ENCODE results near the gene MBL2.

MBL2 gene
- total RNA-seq, result 0 reads per million in 3 donors

DNA sequence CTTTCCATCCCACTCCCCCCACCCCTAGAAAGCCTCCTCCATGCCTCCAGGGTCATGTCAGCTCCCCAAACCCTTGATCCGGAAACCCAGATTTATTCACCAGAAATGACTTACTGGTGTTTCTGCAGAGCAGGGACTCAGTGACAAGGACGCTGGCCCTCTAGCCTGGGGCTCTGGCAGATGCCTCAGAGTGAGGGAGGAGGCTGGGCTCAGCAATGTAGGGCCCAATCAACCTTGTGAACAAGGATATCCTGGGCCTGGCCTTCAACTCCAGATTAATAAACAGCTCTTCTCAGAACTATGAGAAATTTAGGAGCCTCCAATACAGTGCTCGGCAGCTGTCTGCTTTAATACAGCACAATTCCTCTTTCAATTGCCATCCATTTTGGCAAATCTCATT, at the start of gene MBL2:
MBL2 (minus strand) TSS at position 162 of the 400 bp plus-strand sequence. CDS start 1,149 bp downstream, outside the sequence.
- no peaks in the 10 kb centered on the region for H3K4me1 ChIP-seq (ENCODE audit: control insufficient read depth, insufficient read depth, low read length, poor library complexity, severe bottlenecking)
- DNase-seq, result no peak
- no peaks in the 10 kb centered on the region for H3K27me3 ChIP-seq (replicated peaks; ENCODE audit: control insufficient read depth, insufficient read depth, low read length, poor library complexity, severe bottlenecking)
- H3K4me3 ChIP-seq (ENCODE audit: insufficient read depth, low read depth, low read length, poor library complexity, severe bottlenecking), result no peak within 1 kb of the TSS
- H3K27ac ChIP-seq (ENCODE audit: insufficient read depth, low read length, poor library complexity, severe bottlenecking), result no peak within 1 kb of the TSS
- H3K9me3 ChIP-seq (ENCODE audit: control insufficient read depth, low read length), result no peaks in the 10 kb centered on the region
- no peaks in the 10 kb centered on the region for H3K36me3 ChIP-seq (ENCODE audit: control insufficient read depth, insufficient read depth, low read length)

DNA sequence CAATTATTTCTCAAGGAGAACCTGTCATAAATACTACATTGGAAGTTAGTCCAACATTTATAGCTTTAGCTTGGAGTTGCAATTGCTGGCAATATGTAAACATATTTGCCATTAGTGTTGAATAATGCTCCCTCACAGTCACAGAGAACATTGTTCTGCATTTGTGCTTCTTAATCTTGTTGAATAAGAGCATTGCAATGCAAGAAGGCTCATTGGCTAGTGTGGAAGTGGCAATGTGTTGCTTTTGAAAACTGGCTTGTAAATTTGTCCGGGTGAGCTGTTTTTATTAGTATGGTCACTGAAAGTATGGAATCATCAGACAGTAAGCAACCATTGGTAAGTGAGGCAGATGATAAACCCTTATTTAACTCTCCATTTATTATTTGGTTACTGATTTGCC, 47.7 kb upstream of the MBL2 start:
- Histone ChIP-seq H3K9me3 (ENCODE audit: control insufficient read depth, low read length) (no peaks in the 10 kb centered on the region), H3K27ac (ENCODE audit: insufficient read depth, low read length, poor library complexity, severe bottlenecking) (no peak overlapping the region), H3K27me3 (replicated peaks; ENCODE audit: control insufficient read depth, insufficient read depth, low read length, poor library complexity, severe bottlenecking) (no peaks in the 10 kb centered on the region), H3K4me3 (ENCODE audit: insufficient read depth, low read depth, low read length, poor library complexity, severe bottlenecking) (no peak overlapping the region), H3K36me3 (ENCODE audit: control insufficient read depth, insufficient read depth, low read length) (no peaks in the 10 kb centered on the region), H3K4me1 (ENCODE audit: control insufficient read depth, insufficient read depth, low read length, poor library complexity, severe bottlenecking) (no peaks in the 10 kb centered on the region)
- no peak for DNase-seq

DNA sequence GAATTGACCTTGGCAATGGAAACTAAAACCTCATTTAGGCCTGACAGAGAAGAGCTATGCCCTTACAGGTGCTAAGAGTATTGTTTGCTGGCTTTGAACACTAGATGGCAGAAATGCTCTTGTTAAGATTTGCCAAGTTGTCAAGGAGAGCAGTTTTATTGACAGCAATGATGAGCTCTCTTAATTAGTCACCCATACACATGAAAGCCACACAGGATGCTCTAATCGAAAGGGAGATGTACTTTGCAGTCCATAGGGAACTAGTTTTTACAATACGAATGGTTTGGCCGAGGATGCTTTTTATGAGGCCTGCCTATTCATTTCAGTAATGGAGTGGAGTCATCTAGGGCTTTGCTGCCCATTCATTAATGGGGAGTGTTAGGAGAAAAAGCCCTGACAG, 45.4 kb upstream of the MBL2 start:
- no peaks in the 10 kb centered on the region for H3K36me3 ChIP-seq (ENCODE audit: control insufficient read depth, insufficient read depth, low read length)
- DNase-seq, result no peak
- H3K4me3 ChIP-seq (ENCODE audit: insufficient read depth, low read depth, low read length, poor library complexity, severe bottlenecking), result no peak overlapping the region
- H3K4me1 ChIP-seq (ENCODE audit: control insufficient read depth, insufficient read depth, low read length, poor library complexity, severe bottlenecking), result no peaks in the 10 kb centered on the region
- no peak overlapping the region for H3K27ac ChIP-seq (ENCODE audit: insufficient read depth, low read length, poor library complexity, severe bottlenecking)
- no peaks in the 10 kb centered on the region for H3K9me3 ChIP-seq (ENCODE audit: control insufficient read depth, low read length)
- no peaks in the 10 kb centered on the region for H3K27me3 ChIP-seq (replicated peaks; ENCODE audit: control insufficient read depth, insufficient read depth, low read length, poor library complexity, severe bottlenecking)

DNA sequence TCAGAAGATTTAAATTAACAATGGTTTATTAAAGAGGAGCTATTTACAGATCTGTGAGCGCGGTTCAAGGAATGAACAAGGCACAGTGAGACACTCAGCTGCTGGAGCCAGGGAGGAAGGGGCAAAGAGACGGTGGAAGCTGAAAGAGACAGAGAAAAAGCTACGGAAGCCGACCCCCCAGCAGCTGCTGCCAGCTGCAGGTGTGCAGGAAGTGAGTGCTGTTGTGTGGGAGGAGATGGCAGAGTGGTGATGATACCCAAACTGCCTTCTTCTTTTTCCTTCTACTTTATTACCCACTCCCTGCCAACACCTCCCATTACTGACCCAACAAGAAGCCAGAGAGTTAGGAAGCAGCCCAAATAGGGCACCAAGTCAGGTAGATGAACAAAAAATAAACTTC, 41.9 kb upstream of the MBL2 start:
- H3K27me3 ChIP-seq (replicated peaks; ENCODE audit: control insufficient read depth, insufficient read depth, low read length, poor library complexity, severe bottlenecking), result no peaks in the 10 kb centered on the region
- DNase-seq, result no peak
- H3K4me3 ChIP-seq (ENCODE audit: insufficient read depth, low read depth, low read length, poor library complexity, severe bottlenecking), result no peak overlapping the region

GRCh38 chr10:52811776-52812175, 39.2 kb upstream of the MBL2 start:
- Histone ChIP-seq H3K4me3 (ENCODE audit: insufficient read depth, low read depth, low read length, poor library complexity, severe bottlenecking) (no peak overlapping the region), H3K9me3 (ENCODE audit: control insufficient read depth, low read length) (no peaks in the 10 kb centered on the region), H3K27me3 (replicated peaks; ENCODE audit: control insufficient read depth, insufficient read depth, low read length, poor library complexity, severe bottlenecking) (no peaks in the 10 kb centered on the region), H3K36me3 (ENCODE audit: control insufficient read depth, insufficient read depth, low read length) (no peaks in the 10 kb centered on the region), H3K4me1 (ENCODE audit: control insufficient read depth, insufficient read depth, low read length, poor library complexity, severe bottlenecking) (no peaks in the 10 kb centered on the region), H3K27ac (ENCODE audit: insufficient read depth, low read length, poor library complexity, severe bottlenecking) (no peak overlapping the region)
- DNase-seq, result no peak

More for the DNA sequence above, 41.9 kb upstream of the MBL2 start:
- Histone ChIP-seq H3K27ac (ENCODE audit: insufficient read depth, low read length, poor library complexity, severe bottlenecking) (no peak overlapping the region), H3K36me3 (ENCODE audit: control insufficient read depth, insufficient read depth, low read length) (no peaks in the 10 kb centered on the region), H3K4me1 (ENCODE audit: control insufficient read depth, insufficient read depth, low read length, poor library complexity, severe bottlenecking) (no peaks in the 10 kb centered on the region), H3K9me3 (ENCODE audit: control insufficient read depth, low read length) (no peaks in the 10 kb centered on the region)

DNA sequence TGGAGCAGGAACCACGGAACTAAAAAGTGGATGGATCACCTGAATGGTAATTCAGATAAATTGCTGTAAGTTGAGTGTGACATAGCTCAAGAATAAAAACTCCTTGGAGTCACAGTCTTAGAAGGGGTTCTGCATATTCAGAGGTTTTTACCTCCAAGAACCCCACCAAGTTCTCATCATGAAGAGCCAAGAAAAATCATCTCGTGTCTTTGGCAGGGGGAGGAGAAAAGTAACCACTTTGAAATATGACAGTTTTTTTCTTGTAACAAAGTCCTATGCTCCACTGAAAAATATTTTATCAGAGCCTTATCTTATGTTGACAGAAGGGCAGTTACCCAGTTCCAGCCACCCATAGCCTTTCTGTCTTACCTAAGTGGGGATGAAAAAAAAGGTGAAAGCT, 38.2 kb upstream of the MBL2 start:
- no peaks in the 10 kb centered on the region for H3K27me3 ChIP-seq (replicated peaks; ENCODE audit: control insufficient read depth, insufficient read depth, low read length, poor library complexity, severe bottlenecking)
- no peak for DNase-seq

GRCh38 chr10:52807803-52808202, 35.2 kb upstream of the MBL2 start:
- Histone ChIP-seq H3K27ac (ENCODE audit: insufficient read depth, low read length, poor library complexity, severe bottlenecking) (no peak overlapping the region), H3K27me3 (replicated peaks; ENCODE audit: control insufficient read depth, insufficient read depth, low read length, poor library complexity, severe bottlenecking) (no peaks in the 10 kb centered on the region), H3K36me3 (ENCODE audit: control insufficient read depth, insufficient read depth, low read length) (no peaks in the 10 kb centered on the region), H3K4me1 (ENCODE audit: control insufficient read depth, insufficient read depth, low read length, poor library complexity, severe bottlenecking) (no peaks in the 10 kb centered on the region), H3K9me3 (ENCODE audit: control insufficient read depth, low read length) (no peaks in the 10 kb centered on the region), H3K4me3 (ENCODE audit: insufficient read depth, low read depth, low read length, poor library complexity, severe bottlenecking) (no peak overlapping the region)
- DNase-seq, result no peak

More for the DNA sequence above, 38.2 kb upstream of the MBL2 start:
- no peaks in the 10 kb centered on the region for H3K36me3 ChIP-seq (ENCODE audit: control insufficient read depth, insufficient read depth, low read length)
- H3K27ac ChIP-seq (ENCODE audit: insufficient read depth, low read length, poor library complexity, severe bottlenecking), result no peak overlapping the region
- H3K4me1 ChIP-seq (ENCODE audit: control insufficient read depth, insufficient read depth, low read length, poor library complexity, severe bottlenecking), result no peaks in the 10 kb centered on the region
- H3K4me3 ChIP-seq (ENCODE audit: insufficient read depth, low read depth, low read length, poor library complexity, severe bottlenecking), result no peak overlapping the region
- H3K9me3 ChIP-seq (ENCODE audit: control insufficient read depth, low read length), result no peaks in the 10 kb centered on the region

GRCh38 chr10:52805414-52806285, 33.1 kb upstream of the MBL2 start:
- H3K4me3 ChIP-seq (ENCODE audit: insufficient read depth, low read depth, low read length, poor library complexity, severe bottlenecking), result no peak overlapping the region
- DNase-seq, result no peak

DNA sequence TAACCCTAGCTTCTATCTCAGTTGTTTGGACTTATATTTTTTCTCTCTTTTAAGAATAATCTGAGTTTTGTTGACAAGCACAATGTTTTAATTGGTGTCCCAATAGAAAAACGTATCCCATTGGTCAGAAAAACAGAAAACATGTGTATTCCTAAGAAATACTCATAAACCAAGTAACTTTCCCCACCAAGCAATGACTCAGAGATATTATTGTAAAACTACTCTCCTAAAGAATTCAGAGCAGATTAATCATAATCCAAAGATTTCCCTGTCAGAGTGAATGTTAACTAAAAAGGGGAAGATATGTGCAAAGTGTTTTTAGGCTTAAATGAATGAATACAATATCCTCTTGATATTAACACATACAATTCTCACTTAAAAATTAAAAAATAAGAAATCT, 29.4 kb upstream of the MBL2 start:
- no peak overlapping the region for H3K27ac ChIP-seq (ENCODE audit: insufficient read depth, low read length, poor library complexity, severe bottlenecking)
- H3K36me3 ChIP-seq (ENCODE audit: control insufficient read depth, insufficient read depth, low read length), result no peaks in the 10 kb centered on the region
- no peak for DNase-seq
- no peaks in the 10 kb centered on the region for H3K4me1 ChIP-seq (ENCODE audit: control insufficient read depth, insufficient read depth, low read length, poor library complexity, severe bottlenecking)
- no peak overlapping the region for H3K4me3 ChIP-seq (ENCODE audit: insufficient read depth, low read depth, low read length, poor library complexity, severe bottlenecking)
- no peaks in the 10 kb centered on the region for H3K27me3 ChIP-seq (replicated peaks; ENCODE audit: control insufficient read depth, insufficient read depth, low read length, poor library complexity, severe bottlenecking)
- no peaks in the 10 kb centered on the region for H3K9me3 ChIP-seq (ENCODE audit: control insufficient read depth, low read length)

More at GRCh38 chr10:52805414-52806285, 33.1 kb upstream of the MBL2 start:
- Histone ChIP-seq H3K36me3 (ENCODE audit: control insufficient read depth, insufficient read depth, low read length) (no peaks in the 10 kb centered on the region), H3K4me1 (ENCODE audit: control insufficient read depth, insufficient read depth, low read length, poor library complexity, severe bottlenecking) (no peaks in the 10 kb centered on the region), H3K27me3 (replicated peaks; ENCODE audit: control insufficient read depth, insufficient read depth, low read length, poor library complexity, severe bottlenecking) (no peaks in the 10 kb centered on the region), H3K27ac (ENCODE audit: insufficient read depth, low read length, poor library complexity, severe bottlenecking) (no peak overlapping the region), H3K9me3 (ENCODE audit: control insufficient read depth, low read length) (no peaks in the 10 kb centered on the region)

- Histone ChIP-seq H3K4me1 (ENCODE audit: control insufficient read depth, insufficient read depth, low read length, poor library complexity, severe bottlenecking) (no peaks in the 10 kb centered on the region), H3K9me3 (ENCODE audit: control insufficient read depth, low read length) (no peaks in the 10 kb centered on the region), H3K27ac (ENCODE audit: insufficient read depth, low read length, poor library complexity, severe bottlenecking) (no peak overlapping the region), H3K36me3 (ENCODE audit: control insufficient read depth, insufficient read depth, low read length) (no peaks in the 10 kb centered on the region), H3K4me3 (ENCODE audit: insufficient read depth, low read depth, low read length, poor library complexity, severe bottlenecking) (no peak overlapping the region), H3K27me3 (replicated peaks; ENCODE audit: control insufficient read depth, insufficient read depth, low read length, poor library complexity, severe bottlenecking) (no peaks in the 10 kb centered on the region)
- DNase-seq, result no peak
These were observed 13.5 kb upstream of the MBL2 start for GRCh38 chr10:52786098-52786497.

Measured in effector memory CD4-positive, alpha-beta T cell (primary cell).